Measurements from ENCODE around the gene RNLS.

Gene RNLS

GRCh38 chr10:88262591-88263234 lies 320.4 kb downstream of the RNLS start:
- DNase-seq (ENCODE audit: low read depth) = no peak
- TF ChIP-seq, protein P1, sequence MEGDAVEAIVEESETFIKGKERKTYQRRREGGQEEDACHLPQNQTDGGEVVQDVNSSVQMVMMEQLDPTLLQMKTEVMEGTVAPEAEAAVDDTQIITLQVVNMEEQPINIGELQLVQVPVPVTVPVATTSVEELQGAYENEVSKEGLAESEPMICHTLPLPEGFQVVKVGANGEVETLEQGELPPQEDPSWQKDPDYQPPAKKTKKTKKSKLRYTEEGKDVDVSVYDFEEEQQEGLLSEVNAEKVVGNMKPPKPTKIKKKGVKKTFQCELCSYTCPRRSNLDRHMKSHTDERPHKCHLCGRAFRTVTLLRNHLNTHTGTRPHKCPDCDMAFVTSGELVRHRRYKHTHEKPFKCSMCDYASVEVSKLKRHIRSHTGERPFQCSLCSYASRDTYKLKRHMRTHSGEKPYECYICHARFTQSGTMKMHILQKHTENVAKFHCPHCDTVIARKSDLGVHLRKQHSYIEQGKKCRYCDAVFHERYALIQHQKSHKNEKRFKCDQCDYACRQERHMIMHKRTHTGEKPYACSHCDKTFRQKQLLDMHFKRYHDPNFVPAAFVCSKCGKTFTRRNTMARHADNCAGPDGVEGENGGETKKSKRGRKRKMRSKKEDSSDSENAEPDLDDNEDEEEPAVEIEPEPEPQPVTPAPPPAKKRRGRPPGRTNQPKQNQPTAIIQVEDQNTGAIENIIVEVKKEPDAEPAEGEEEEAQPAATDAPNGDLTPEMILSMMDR (IDR thresholded peaks at IDR 0.05; ENCODE audit: control insufficient read depth, extremely low read depth, insufficient read depth) = no peak
- no peak overlapping the region for H3K4me3 ChIP-seq (ENCODE audit: low read depth, low read length)

GRCh38 chr10:88261152-88261551 lies 322.0 kb downstream of the RNLS start:
- DNase-seq (ENCODE audit: low read depth) = no peak
- TF ChIP-seq, protein P1 (IDR thresholded peaks at IDR 0.05; ENCODE audit: control insufficient read depth, extremely low read depth, insufficient read depth) = no peak
- H3K4me3 ChIP-seq (ENCODE audit: low read depth, low read length) = no peak overlapping the region

- H3K4me3 ChIP-seq (ENCODE audit: low read depth, low read length) = no peak overlapping the region
- no peak for DNase-seq (ENCODE audit: low read depth)
- TF ChIP-seq, protein P1 (IDR thresholded peaks at IDR 0.05; ENCODE audit: control insufficient read depth, extremely low read depth, insufficient read depth) = no peak
These were observed 322.6 kb downstream of the RNLS start for GRCh38 chr10:88260329-88261051.

- H3K4me3 ChIP-seq (ENCODE audit: low read depth, low read length) = no peak overlapping the region
- DNase-seq (ENCODE audit: low read depth) = no peak
- TF ChIP-seq, protein P1 (IDR thresholded peaks at IDR 0.05; ENCODE audit: control insufficient read depth, extremely low read depth, insufficient read depth) = no peak
These were observed 323.7 kb downstream of the RNLS start for GRCh38 chr10:88259381-88259780.

DNA sequence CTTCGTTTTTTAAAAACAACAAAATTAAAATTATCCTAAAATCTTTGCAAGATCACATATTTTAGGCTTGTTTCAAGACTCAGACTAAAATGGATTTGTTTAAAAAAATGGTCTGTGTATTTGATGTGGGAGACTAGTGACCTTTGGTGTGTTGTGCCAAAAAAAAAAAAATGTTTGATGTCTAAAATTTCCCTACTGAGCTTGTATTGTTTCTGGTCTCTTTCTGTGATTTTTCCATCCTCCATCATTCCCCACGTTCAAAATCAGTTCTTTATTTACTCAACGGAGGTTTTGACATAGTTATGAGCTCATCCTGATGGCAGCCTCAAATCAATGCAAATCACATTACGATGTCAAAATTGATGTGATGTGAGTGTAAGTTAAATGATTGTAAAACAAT lies 326.2 kb downstream of the RNLS start:
- TF ChIP-seq, protein P1 (IDR thresholded peaks at IDR 0.05; ENCODE audit: control insufficient read depth, extremely low read depth, insufficient read depth) = no peak
- no peak overlapping the region for H3K4me3 ChIP-seq (ENCODE audit: low read depth, low read length)
- DNase-seq (ENCODE audit: low read depth) = no peak

- no peak overlapping the region for H3K4me3 ChIP-seq (ENCODE audit: low read depth, low read length)
- DNase-seq (ENCODE audit: low read depth) = no peak
- TF ChIP-seq, protein P1 (IDR thresholded peaks at IDR 0.05; ENCODE audit: control insufficient read depth, extremely low read depth, insufficient read depth) = no peak
These were observed 327.0 kb downstream of the RNLS start for GRCh38 chr10:88256013-88256680.
